ENCODE results near the gene SLC25A51.
A peak's percentile ranks its signal among the peaks of the same experiment; 100 is the strongest.

The SLC25A51 gene

GRCh38 chr9:37936965-37937364, 33.0 kb upstream of the SLC25A51 start:
- DNase-seq: no peak

GRCh38 chr9:37936376-37936775, 32.4 kb upstream of the SLC25A51 start:
- no peak for DNase-seq

GRCh38 chr9:37935096-37935495, 31.2 kb upstream of the SLC25A51 start:
- DNase-seq: no peak

GRCh38 chr9:37931592-37931991, 27.7 kb upstream of the SLC25A51 start:
- DNase-seq: no peak

DNA sequence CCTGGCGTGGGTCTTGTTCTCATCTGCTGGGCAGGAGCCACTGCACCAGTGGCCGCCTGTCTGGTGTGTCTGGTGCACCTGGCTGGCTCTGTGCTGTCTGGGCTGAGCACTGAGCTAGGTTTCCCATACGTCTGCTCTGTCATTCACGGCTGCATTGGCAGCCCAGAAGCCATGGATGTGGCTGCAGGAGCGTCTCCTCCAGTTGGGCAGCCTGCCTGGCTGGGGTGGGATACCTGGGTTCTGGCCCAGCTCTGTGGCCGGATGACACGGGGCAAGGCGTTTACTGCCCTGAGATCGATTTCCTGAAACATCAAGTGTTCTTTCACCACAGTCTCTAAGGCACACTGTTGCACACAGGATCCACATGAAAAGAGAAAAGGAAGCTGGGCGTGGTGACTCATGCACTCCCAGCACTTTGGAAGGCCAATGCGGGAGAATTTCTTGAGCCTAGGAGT, 25.5 kb upstream of the SLC25A51 start:
- DNase-seq: no peak

- no peak for DNase-seq
Measured at GRCh38 chr9:37928552-37929430, 24.9 kb upstream of the SLC25A51 start.

- no peak for DNase-seq
Measured at GRCh38 chr9:37927601-37928551, 23.9 kb upstream of the SLC25A51 start.

GRCh38 chr9:37927132-37927531, 23.2 kb upstream of the SLC25A51 start:
- DNase-seq: no peak

- DNase-seq: no peak
Measured at GRCh38 chr9:37926737-37927118, 22.8 kb upstream of the SLC25A51 start.

DNA sequence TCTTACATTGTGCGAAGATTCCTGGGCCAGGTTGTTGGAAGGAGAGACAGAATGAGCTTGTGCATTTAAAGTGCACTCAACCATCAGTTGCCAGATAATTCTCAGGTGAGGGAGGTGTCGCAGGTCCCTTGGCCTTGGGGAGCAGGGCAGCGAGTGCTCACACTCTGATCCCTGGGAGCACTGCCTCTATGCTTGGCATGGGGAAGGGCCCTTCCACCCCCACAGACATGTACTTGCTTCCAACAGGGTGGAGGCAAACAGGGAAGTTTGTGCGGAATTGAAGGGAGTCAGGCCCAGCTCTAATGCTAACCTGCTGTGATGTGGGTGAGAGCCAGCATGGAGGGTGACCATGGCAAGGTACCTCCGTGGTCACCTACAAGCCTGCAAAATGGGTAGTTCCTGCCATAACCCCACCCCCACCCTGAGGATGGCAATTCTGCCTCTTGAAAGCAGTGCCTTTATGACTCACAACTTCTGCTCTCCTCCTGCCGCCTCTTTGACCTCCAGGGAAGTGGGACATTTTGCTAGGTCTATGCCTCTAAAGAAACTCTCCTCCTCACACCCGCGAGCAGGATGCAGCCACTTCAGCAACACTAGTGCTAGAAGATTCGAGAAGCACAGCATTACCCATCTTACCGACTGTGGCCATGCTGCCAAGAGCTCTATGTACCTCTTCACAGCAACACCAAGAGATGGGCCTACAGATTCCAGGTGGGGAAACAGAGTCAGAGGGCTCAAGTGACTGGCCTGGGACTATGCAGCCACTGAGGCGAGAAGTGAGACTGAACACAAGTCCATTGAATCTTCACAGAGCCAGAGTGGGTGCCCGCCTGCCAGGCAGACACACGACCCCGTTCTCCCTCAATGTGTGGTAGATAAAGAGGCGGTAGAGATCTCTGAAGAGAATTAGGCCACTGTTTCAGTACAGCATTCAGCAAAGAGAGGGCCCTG, 22.1 kb upstream of the SLC25A51 start:
- peak in 1 of 5 donors; percentile 10 for DNase-seq

DNA sequence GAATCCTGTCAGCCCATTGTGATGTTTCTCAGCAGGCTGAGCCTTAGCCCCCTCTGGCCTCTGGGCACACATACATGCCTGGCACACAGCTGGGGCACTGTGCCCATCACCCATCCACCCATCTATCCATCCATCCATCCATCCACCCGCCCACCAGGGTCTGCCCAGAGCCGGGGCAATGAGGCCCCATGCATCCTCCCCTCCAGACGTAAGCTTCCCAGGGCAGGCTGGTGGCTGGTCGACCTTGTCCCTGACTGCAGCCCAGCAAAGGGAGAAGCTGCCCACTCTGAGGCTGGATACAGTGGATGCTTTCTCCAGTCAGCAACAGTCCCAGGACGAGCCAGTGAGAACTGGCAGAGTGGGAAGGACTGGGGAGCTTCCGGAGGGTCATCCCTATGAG, 21.1 kb upstream of the SLC25A51 start:
- no peak for DNase-seq

DNA sequence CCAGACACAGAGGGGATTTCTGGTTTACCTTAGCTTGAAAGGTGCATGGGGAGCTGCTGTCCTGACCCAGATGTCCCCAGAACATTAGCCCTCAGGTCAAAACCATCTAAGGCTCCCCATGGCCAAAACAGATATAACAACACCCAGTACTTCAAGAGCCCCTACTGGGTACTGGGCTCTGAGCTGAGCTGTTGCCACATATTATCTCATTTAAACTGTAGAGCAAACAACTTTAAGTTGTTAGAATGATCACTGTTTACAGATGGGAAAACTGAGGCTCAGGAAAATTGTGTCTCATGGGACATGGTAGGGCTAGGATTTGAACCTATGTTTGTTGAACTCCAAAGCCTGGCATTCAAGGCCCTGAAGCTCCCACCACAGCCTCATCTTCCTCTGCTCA, 20.6 kb upstream of the SLC25A51 start:
- DNase-seq: no peak

DNA sequence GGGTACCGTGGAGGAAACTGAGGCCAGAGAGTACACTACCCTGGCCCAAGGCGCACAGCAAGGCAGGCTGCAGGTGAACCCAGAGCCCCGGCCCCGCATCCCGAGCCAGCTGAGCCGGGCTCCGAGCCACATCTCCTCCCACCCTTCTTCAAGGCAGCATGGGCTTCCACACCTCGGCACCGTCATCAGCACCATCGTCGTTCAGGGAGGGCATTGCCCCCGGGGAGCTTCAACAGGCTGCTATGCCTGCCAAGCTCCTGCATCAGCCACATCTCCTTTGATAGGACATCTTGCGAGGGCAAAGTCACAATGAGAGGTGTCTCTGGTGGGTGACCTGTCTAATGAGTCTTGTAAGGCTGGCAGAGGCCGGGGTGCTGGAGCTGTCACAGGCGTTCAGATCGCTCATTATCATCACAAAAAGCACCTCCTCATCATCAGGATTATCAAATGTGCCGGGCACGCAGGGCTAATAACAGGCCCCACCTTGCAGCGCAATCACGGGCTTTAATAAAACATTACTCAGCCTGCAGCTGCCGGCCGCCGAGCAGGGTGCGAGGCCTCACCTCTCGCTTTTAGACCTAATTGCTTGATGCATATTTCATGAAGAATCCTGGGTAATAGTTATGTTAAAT, 20.0 kb upstream of the SLC25A51 start:
- DNase-seq: no peak

DNA sequence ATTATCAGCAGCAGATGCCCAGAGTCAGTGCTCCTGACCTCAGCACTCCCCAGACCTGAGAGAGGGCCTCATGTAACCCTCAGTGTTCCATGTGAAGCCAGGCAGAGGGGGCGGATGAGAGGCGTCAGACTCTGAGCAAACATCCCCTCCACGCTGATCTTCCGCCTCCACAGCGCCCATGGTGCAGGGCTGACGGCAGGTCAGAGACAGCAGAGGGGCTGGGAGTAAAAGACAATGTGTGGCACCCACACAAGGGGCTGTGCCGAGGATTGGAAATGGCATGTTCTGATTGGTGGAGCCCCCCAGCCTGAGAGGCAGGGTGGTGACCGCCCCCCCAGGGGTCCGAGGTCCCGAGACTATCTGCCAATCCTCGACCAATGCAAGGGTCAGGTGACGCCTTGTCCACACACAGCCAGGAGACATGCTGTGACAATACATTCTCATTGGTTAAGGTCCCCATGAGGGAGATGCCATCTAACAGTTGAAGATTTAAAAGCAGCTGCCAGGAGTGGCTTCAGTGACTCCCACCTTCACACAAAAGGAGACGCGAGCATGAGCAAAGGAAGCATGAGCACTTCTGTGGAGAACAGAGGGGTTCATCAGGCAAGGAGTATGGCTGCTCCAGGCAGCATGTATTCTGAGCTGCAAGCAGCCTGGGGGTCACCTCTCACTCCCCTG, 19.3 kb upstream of the SLC25A51 start:
- DNase-seq: no peak

- DNase-seq: no peak
Measured at GRCh38 chr9:37922363-37923117, 18.6 kb upstream of the SLC25A51 start.

DNA sequence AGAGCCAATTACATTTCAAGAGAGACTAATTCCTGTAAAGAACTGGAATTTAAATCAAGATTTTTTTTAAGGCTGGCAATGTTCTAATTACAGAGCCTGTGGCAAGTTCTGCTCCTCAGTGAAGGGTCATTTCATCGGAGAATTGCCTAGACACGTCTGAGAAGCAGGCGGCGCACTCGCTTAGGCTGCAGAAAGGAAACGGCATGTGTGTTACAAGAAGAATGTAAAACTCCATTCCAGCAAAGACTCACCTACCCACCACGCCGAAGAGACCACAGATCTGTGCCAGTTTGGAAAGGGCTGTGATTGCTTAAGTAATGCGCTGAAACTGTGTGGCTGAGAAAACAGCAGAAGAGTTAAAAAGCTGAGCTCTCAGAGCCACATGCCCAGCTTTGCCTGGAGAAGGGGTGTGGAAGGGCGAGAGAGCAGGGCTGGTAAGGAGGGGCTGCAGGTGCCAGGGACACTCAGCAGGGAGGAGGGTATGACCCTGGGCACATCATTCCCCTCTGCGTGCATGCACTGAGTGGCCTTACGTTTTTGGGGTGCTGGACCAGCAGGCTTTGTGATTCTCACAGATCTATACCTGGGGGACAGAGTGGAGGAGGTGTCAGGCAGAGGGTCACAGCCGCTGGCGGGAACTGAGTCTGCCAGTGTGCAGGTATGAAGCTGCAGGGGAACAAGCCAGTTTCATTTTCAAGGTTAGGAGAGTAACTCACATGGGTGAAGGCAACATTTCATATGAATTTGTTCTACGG, 17.8 kb upstream of the SLC25A51 start:
- DNase-seq: no peak

DNA sequence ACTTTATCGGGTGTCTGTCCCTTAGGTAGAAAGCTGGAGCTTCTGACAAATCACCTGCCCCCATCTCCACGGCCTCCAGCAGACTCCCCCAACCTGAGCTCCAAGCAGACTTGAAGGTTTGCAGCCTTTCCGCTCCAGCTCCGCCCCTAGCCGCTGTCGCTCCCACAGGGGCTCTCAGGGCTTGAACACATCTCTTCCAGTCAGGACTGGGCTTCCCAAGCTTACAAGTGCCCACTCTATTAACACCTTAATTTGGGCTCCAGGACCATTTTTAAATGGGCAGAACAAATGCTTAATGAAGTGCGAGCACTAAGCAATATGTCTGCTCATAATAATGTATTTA, 17.2 kb upstream of the SLC25A51 start:
- DNase-seq: no peak

GRCh38 chr9:37920471-37921167, 16.7 kb upstream of the SLC25A51 start:
- no peak for DNase-seq

DNA sequence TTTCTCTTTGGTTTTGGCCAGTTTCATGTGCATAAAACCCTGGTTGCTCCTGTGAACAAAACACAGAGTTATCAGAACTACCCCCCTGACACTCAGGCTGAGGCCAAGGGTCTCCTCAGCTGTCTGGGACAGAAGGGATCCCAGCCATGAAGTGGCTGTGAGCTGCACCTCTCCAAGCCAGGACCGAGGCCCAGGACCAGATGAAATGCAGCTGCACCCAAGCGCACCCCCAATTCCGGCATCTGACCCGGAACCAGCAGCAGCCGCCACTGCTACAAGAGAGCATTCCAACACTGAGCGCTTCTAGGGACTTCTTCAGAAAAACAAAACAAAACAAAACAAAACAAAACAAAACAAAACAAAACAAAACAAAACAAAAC, 16.0 kb upstream of the SLC25A51 start:
- DNase-seq: no peak

Measured in T-helper 1 cell (primary cell).